ENCODE measurements around the gene RANGRF.

DNA sequence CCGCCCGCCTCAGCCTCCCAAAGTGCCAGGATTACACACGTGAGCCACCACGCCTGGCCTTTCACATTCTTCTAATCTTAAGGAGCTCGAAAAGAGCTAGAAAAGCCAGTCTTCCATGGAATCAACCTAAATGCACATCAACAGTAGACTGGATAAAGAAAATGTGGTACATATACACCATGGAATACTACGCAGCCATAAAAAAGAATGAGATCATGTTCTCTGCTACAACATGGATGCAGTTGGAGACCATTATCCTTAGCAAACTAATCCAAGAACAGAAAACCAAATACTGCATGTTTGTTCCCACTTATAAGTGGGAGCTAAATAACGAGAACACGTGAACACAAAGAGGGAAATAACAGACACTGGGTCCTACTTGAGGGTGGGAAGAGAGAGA lies 43.7 kb upstream of the RANGRF start:
- TF ChIP-seq, protein P1, sequence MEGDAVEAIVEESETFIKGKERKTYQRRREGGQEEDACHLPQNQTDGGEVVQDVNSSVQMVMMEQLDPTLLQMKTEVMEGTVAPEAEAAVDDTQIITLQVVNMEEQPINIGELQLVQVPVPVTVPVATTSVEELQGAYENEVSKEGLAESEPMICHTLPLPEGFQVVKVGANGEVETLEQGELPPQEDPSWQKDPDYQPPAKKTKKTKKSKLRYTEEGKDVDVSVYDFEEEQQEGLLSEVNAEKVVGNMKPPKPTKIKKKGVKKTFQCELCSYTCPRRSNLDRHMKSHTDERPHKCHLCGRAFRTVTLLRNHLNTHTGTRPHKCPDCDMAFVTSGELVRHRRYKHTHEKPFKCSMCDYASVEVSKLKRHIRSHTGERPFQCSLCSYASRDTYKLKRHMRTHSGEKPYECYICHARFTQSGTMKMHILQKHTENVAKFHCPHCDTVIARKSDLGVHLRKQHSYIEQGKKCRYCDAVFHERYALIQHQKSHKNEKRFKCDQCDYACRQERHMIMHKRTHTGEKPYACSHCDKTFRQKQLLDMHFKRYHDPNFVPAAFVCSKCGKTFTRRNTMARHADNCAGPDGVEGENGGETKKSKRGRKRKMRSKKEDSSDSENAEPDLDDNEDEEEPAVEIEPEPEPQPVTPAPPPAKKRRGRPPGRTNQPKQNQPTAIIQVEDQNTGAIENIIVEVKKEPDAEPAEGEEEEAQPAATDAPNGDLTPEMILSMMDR (IDR thresholded peaks at IDR 0.05): no peak
- TF ChIP-seq EZH2 (IDR thresholded peaks at IDR 0.05) (no peak), EZH2phosphoT487 (IDR thresholded peaks at IDR 0.05) (no peak)

Measured in neural progenitor cell (in vitro differentiated cells).